NT2/D1 (cell line): Measurements from ENCODE around the gene AKT2.

Experiments
- DNase-seq: peaks from one replicate; pipeline ENCODE4 v3.0.0-alpha.2; 2011; ENCODE audit warnings: low read depth, low spot score
- H3K27me3 ChIP-seq: 2 replicates; pipeline ENCODE4 v1.6.0; 2011; ENCODE audit warnings: mild to moderate bottlenecking; ENCODE audit not compliant: insufficient read length, insufficient read depth
- H3K36me3 ChIP-seq: 2 replicates; pipeline ENCODE4 v1.6.1; 2011; ENCODE audit warnings: mild to moderate bottlenecking, low read length, mixed read lengths; ENCODE audit not compliant: insufficient read depth, insufficient read length
- H3K4me1 ChIP-seq: 2 replicates; pipeline ENCODE4 v1.5.1; 2011; ENCODE audit not compliant: insufficient read depth, insufficient read length
- H3K4me3 ChIP-seq: 2 replicates; pipeline ENCODE4 v1.5.1; 2011; ENCODE audit warnings: low read depth; ENCODE audit not compliant: insufficient read length
- H3K9ac ChIP-seq: 2 replicates; pipeline ENCODE4 v1.6.0; 2011; ENCODE audit warnings: low read depth; ENCODE audit not compliant: insufficient read length
- H3K9me3 ChIP-seq: 2 replicates; pipeline ENCODE4 v1.5.1; 2011; ENCODE audit warnings: mild to moderate bottlenecking, low read length; ENCODE audit not compliant: insufficient read depth
- SUZ12 ChIP-seq: IDR thresholded peaks from 2 replicates; pipeline ENCODE4 v1.6.1; 2011; ENCODE audit not compliant: insufficient read length, insufficient read depth; ENCODE audit errors: extremely low read depth
- YY1 ChIP-seq: IDR thresholded peaks from 2 replicates; pipeline ENCODE4 v1.6.1; 2011; ENCODE audit not compliant: insufficient read length, insufficient read depth
- ZNF274 ChIP-seq: IDR thresholded peaks from 2 replicates; pipeline ENCODE4 v1.6.1; 2011; ENCODE audit warnings: mild to moderate bottlenecking, low read depth, low read length

Gene AKT2

GRCh38 chr19:40269216-40269940 lies 15.8 kb downstream of the AKT2 start:
- peaks cover 19% of the 10 kb centered on the region for H3K4me1 ChIP-seq
- peaks cover 28% of the 10 kb centered on the region for H3K36me3 ChIP-seq
- TF ChIP-seq ZNF274 (no peak), SUZ12 (no peak), YY1 (no peak)
- no peaks in the 10 kb centered on the region for H3K27me3 ChIP-seq
- H3K9me3 ChIP-seq: no peaks in the 10 kb centered on the region
- no peak overlapping the region for H3K9ac ChIP-seq
- no peak overlapping the region for H3K4me3 ChIP-seq
- DNase-seq: no peak

GRCh38 chr19:40267601-40267997 lies 17.5 kb downstream of the AKT2 start:
- Histone ChIP-seq H3K36me3 (peaks cover 45% of the 10 kb centered on the region), H3K9ac (no peak overlapping the region), H3K27me3 (no peaks in the 10 kb centered on the region), H3K9me3 (no peaks in the 10 kb centered on the region), H3K4me3 (no peak overlapping the region), H3K4me1 (peaks cover 20% of the 10 kb centered on the region)
- no peak for TF ChIP-seq YY1
- TF ChIP-seq ZNF274: no peak
- TF ChIP-seq SUZ12: no peak
- no peak for DNase-seq

- Histone ChIP-seq H3K4me1 (peaks cover 20% of the 10 kb centered on the region), H3K27me3 (no peaks in the 10 kb centered on the region), H3K36me3 (peaks cover 48% of the 10 kb centered on the region), H3K4me3 (no peak overlapping the region), H3K9me3 (no peaks in the 10 kb centered on the region), H3K9ac (no peak overlapping the region)
- DNase-seq: no peak
- TF ChIP-seq YY1 (no peak), SUZ12 (no peak), ZNF274 (no peak)
Measured at GRCh38 chr19:40266912-40267600, 18.1 kb downstream of the AKT2 start.

GRCh38 chr19:40266119-40266518 lies 19.0 kb downstream of the AKT2 start:
- H3K4me3 ChIP-seq: no peak overlapping the region
- no peak overlapping the region for H3K9ac ChIP-seq
- H3K9me3 ChIP-seq: no peaks in the 10 kb centered on the region
- no peak for DNase-seq
- H3K27me3 ChIP-seq: no peaks in the 10 kb centered on the region
- H3K4me1 ChIP-seq: peaks cover 20% of the 10 kb centered on the region
- TF ChIP-seq ZNF274: no peak
- no peak for TF ChIP-seq SUZ12
- peaks cover 43% of the 10 kb centered on the region for H3K36me3 ChIP-seq

- Histone ChIP-seq H3K4me3 (no peak overlapping the region), H3K27me3 (no peaks in the 10 kb centered on the region), H3K9ac (no peak overlapping the region), H3K4me1 (peaks cover 20% of the 10 kb centered on the region), H3K9me3 (no peaks in the 10 kb centered on the region), H3K36me3 (peaks cover 43% of the 10 kb centered on the region)
- TF ChIP-seq ZNF274: no peak
- no peak for TF ChIP-seq SUZ12
- no peak for TF ChIP-seq YY1
- no peak for DNase-seq
Measured at GRCh38 chr19:40265763-40266099, 19.4 kb downstream of the AKT2 start.

GRCh38 chr19:40265055-40265762 lies 19.9 kb downstream of the AKT2 start:
- Histone ChIP-seq H3K27me3 (no peaks in the 10 kb centered on the region), H3K4me3 (no peak overlapping the region), H3K36me3 (peaks cover 43% of the 10 kb centered on the region), H3K9ac (no peak overlapping the region), H3K4me1 (peaks cover 20% of the 10 kb centered on the region), H3K9me3 (no peaks in the 10 kb centered on the region)
- no peak for DNase-seq
- TF ChIP-seq ZNF274 (no peak), YY1 (no peak), SUZ12 (no peak)

GRCh38 chr19:40264314-40265054 lies 20.7 kb downstream of the AKT2 start:
- Histone ChIP-seq H3K36me3 (peaks cover 43% of the 10 kb centered on the region), H3K9ac (peak overlapping the region; percentile 8), H3K4me1 (peaks cover 20% of the 10 kb centered on the region), H3K9me3 (no peaks in the 10 kb centered on the region), H3K4me3 (no peak overlapping the region), H3K27me3 (no peaks in the 10 kb centered on the region)
- TF ChIP-seq YY1 (no peak), SUZ12 (no peak), ZNF274 (no peak)
- no peak for DNase-seq
